PC-9 (cell line): ENCODE results near the gene SLC66A1.

Experiments used
- EZH2 ChIP-seq: fragments of 200-600 bp; sonication (generic); IDR thresholded peaks from 2 replicates; pipeline ENCODE4 v1.8.0; 2017; ENCODE audit warnings: antibody characterized with exemption, low read depth
- TF ChIP-seq, protein P1 (sequence below): fragments of 200-600 bp; sonication (generic); conservative IDR thresholded peaks from 2 replicates; pipeline ENCODE4 v1.6.1; 2017; ENCODE audit warnings: mixed run types, antibody characterized with exemption, mild to moderate bottlenecking, moderate library complexity

GRCh38 chr1:19310720-19311502 is 1.2 kb upstream of the SLC66A1 start:
- TF ChIP-seq, protein P1, sequence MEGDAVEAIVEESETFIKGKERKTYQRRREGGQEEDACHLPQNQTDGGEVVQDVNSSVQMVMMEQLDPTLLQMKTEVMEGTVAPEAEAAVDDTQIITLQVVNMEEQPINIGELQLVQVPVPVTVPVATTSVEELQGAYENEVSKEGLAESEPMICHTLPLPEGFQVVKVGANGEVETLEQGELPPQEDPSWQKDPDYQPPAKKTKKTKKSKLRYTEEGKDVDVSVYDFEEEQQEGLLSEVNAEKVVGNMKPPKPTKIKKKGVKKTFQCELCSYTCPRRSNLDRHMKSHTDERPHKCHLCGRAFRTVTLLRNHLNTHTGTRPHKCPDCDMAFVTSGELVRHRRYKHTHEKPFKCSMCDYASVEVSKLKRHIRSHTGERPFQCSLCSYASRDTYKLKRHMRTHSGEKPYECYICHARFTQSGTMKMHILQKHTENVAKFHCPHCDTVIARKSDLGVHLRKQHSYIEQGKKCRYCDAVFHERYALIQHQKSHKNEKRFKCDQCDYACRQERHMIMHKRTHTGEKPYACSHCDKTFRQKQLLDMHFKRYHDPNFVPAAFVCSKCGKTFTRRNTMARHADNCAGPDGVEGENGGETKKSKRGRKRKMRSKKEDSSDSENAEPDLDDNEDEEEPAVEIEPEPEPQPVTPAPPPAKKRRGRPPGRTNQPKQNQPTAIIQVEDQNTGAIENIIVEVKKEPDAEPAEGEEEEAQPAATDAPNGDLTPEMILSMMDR = no peak
- TF ChIP-seq EZH2 = no peak
